Esophagus muscularis mucosa (tissue), 4 donors: Measurements from ENCODE around the gene PAF1. TPM values are rescaled to one million over a fixed set of nuclear protein-coding genes. Genes with fewer than 3 reads are reported as not detected.
A peak's percentile ranks its signal among the peaks of the same experiment; 100 is the strongest.

ENCODE experiments used
- DNase-seq: peaks from one replicate; pipeline ENCODE4 v3.0.0-alpha.2; 2017; ENCODE audit errors: extremely low spot score
- H3K27ac ChIP-seq, 4 donors: fragments of 200-600 bp; sonication (generic); replicated peaks in 1 of 4; 1 replicate in 3 of 4; 2 replicates in 1 of 4; pipeline ENCODE4 v1.5.1; 2016 to 2019; ENCODE audit warnings: mild to moderate bottlenecking in 1 of 4
- H3K27me3 ChIP-seq, 4 donors: fragments of 200-600 bp; sonication (generic); one replicate each; pipeline versions ENCODE4 v1.5.1 to v1.6.0; 2016 to 2019
- H3K36me3 ChIP-seq, 4 donors: fragments of 200-600 bp; sonication (generic); one replicate each; pipeline ENCODE4 v1.5.1; 2016 to 2019
- H3K4me1 ChIP-seq, 4 donors: fragments of 200-600 bp; sonication (generic); one replicate each; pipeline ENCODE4 v1.5.1; 2016 to 2019
- H3K4me3 ChIP-seq, 4 donors: fragments of 200-600 bp; sonication (generic); 1 replicate in 2 of 4; 2 replicates in 2 of 4; pipeline ENCODE4 v1.5.1; 2016 to 2019; ENCODE audit warnings: mild to moderate bottlenecking in 4 of 4, moderate library complexity in 1 of 4
- H3K9me3 ChIP-seq, 4 donors: fragments of 200-600 bp; sonication (generic); 1 replicate in 3 of 4; 2 replicates in 1 of 4; pipeline ENCODE4 v1.5.1; 2016 to 2019
- CTCF ChIP-seq, 3 experiments: fragments of 200-600 bp in 2 of 3; fragments of 450-650 bp in 1 of 3; sonication (generic) in 2 of 3; IDR thresholded peaks; one replicate each; pipeline ENCODE4 v1.5.1; 2017 to 2019; ENCODE audit warnings: antibody characterized with exemption in 3 of 3, mild to moderate bottlenecking in 2 of 3, moderate library complexity in 1 of 3
- EP300 ChIP-seq: sonication (generic); formaldehyde crosslinking; IDR thresholded peaks from one replicate; pipeline ENCODE4 v1.6.1; 2017; ENCODE audit warnings: antibody characterized with exemption
- POLR2A ChIP-seq: fragments of 450-650 bp; IDR thresholded peaks from one replicate; pipeline ENCODE4 v1.6.1; 2017; ENCODE audit warnings: antibody characterized with exemption, moderate library complexity, mild to moderate bottlenecking, low read depth
- POLR2AphosphoS5 ChIP-seq, 2 donors: sonication (generic); formaldehyde crosslinking; IDR thresholded peaks; one replicate each; pipeline ENCODE4 v1.6.1; 2017; ENCODE audit warnings: antibody characterized with exemption in 2 of 2
- WGBS: methylation state at CpG from one replicate; pipeline ENCODE4 v1.1.5; 2018; 5-methylcytosine and 5-hydroxymethylcytosine counted together
- intact Hi-C: fragments of 100-400 bp; cut with DNase I; formaldehyde crosslinking; loops from one replicate; pipeline ENCODE4 v1.15.1; 2023
- total RNA-seq, 4 donors: library from RNA; depleted of rRNA; stranded (reverse); fragments of >200 nt; gene quantifications; one replicate each; pipeline versions ENCODE4 v1.1.0 to v1.2.1, GENCODE V29; 2016

The PAF1 gene
- total RNA-seq, 4 donors from 2014 or later = 31.6 to 47.2 (median 41.5) TPM

GRCh38 chr19:39377373-39378362, 13.2 kb downstream of the PAF1 start:
- peaks cover 65 to 86% (median 80%) of the 10 kb centered on the region in 4 donors for H3K36me3 ChIP-seq
- DNase-seq = no peak
- no peak for TF ChIP-seq EP300
- TF ChIP-seq POLR2AphosphoS5 (IDR thresholded peaks at IDR 0.05) = no peak
- TF ChIP-seq POLR2A = no peak
- TF ChIP-seq CTCF (IDR thresholded peaks at IDR 0.05) = no peak
- intact Hi-C loops = no loop called here
- H3K9me3 ChIP-seq = no peaks in the 10 kb centered on the region
- no peaks in the 10 kb centered on the region for H3K27me3 ChIP-seq
- H3K4me1 ChIP-seq = peaks cover 11 to 25% (median 18%) of the 10 kb centered on the region in 4 donors
- WGBS = 85% methylated on average over 9 of the region's 18 CpGs
- no peak overlapping the region for H3K27ac ChIP-seq
- H3K4me3 ChIP-seq = no peak overlapping the region

DNA sequence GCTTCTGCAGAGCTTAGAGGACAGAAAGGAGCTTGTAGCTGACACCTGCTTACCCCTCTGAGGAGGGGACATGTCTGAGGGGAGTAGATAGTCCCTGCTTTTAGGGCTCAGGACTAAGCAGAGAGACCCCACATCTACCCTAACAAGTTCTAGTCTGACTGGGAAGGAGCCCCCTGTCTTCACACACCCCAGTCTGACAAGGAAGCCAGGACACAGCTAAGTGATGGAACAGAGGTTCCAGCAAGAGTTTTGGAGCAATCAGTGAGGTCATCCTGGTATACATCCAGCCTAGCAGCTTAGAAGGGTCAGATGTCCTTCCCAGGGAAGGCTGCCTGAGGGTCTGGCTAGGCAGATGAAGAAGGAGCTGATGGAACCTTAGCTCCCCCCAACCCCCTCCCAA, 15.0 kb downstream of the PAF1 start:
- H3K4me1 ChIP-seq = peaks cover 21 to 38% (median 35%) of the 10 kb centered on the region in 4 donors
- H3K36me3 ChIP-seq = peaks cover 54 to 77% (median 69%) of the 10 kb centered on the region in 4 donors
- H3K4me3 ChIP-seq = no peak overlapping the region
- H3K9me3 ChIP-seq = no peaks in the 10 kb centered on the region
- TF ChIP-seq CTCF (IDR thresholded peaks at IDR 0.05) = no peak
- no peak for TF ChIP-seq POLR2A
- TF ChIP-seq POLR2AphosphoS5 (IDR thresholded peaks at IDR 0.05) = no peak
- no peak for TF ChIP-seq EP300
- no peak for DNase-seq
- intact Hi-C loops = no loop called here
- H3K27ac ChIP-seq = peak overlapping the region in 2 of 4 donors; percentile 34 to 91
- no peaks in the 10 kb centered on the region for H3K27me3 ChIP-seq

DNA sequence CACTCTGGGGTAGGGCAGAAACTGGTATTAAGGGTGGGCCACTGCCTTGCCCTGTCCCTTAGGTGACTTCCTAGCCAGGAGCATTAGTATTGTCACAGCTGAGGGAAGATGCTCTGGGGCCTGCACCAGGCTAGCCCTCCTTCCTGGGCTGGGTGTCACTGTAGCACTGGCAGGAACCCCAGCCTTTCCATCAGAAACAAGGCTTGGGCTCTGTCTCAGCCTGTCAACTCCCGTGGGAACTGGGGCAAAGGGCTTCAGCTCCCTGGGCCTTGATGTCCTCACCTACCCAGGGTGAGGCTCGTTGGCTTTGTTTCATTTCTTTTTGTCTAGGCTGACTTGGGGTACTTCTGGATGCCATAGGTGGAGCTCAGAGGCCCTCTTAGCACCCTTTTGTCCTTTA, 18.0 kb downstream of the PAF1 start:
- no peaks in the 10 kb centered on the region for H3K27me3 ChIP-seq
- peaks cover 21 to 39% (median 36%) of the 10 kb centered on the region in 4 donors for H3K4me1 ChIP-seq
- H3K36me3 ChIP-seq = peaks cover 37 to 77% (median 65%) of the 10 kb centered on the region in 4 donors
- peak overlapping the region; percentile 90 to 95 (median 91) for H3K27ac ChIP-seq
- no peak for TF ChIP-seq EP300
- TF ChIP-seq POLR2A = no peak
- no peak for TF ChIP-seq CTCF (IDR thresholded peaks at IDR 0.05)
- TF ChIP-seq POLR2AphosphoS5 (IDR thresholded peaks at IDR 0.05) = no peak
- no peaks in the 10 kb centered on the region for H3K9me3 ChIP-seq
- peak overlapping the region in 2 of 4 donors; percentile 19 to 26 for H3K4me3 ChIP-seq
- intact Hi-C loops = no loop called here
- no peak for DNase-seq
- WGBS = 40% methylated on average over 1 of the region's 2 CpGs

DNA sequence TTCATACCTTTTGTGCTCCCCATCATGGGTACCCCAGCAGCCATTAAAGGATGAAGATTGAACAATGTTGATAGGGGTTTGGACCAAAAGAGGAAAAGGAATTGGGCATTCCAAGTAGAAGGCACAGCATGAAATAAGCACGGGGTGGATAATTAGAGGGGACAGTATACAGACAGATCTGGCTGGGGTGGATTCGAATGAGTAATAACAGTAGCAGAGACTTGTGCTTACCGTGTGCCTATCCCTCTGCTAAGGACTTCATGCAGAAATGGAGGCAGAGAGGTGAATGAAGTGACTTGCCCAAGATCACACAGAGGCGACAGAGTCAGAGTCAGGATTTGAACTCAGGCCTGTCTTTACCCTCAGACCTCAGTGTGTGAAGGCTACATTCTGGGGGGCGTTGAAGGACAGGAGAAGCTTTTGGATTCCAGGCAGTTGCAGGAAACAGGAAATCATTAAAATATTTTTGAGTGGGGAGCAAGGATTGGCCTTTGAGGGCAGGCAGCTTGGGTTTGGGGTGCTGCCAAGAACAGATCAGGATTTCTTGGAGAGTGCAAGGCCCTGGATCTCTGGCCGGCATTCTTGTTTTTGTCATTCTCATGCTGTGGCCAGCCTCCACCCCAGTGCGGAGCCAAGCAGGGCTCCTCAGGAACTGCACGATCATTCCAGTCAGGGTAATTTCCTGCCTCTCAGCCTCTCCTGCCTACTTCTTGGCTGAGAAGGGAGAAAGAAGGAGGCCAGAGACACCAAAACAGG, 18.7 kb downstream of the PAF1 start:
- 32% methylated on average over 7 of the region's 8 CpGs for WGBS
- no peak for DNase-seq
- intact Hi-C loops = no loop called here
- Histone ChIP-seq H3K4me1 (peaks cover 21 to 44% (median 37%) of the 10 kb centered on the region in 4 donors), H3K36me3 (peaks cover 30 to 74% (median 58%) of the 10 kb centered on the region in 4 donors), H3K9me3 (no peaks in the 10 kb centered on the region), H3K27ac (peak overlapping the region; percentile 90 to 95 (median 91)), H3K4me3 (peak overlapping the region in 2 of 4 donors; percentile 19 to 26), H3K27me3 (no peaks in the 10 kb centered on the region)
- TF ChIP-seq POLR2AphosphoS5 (IDR thresholded peaks at IDR 0.05) (peak; percentile 73 to 80), POLR2A (no peak), EP300 (no peak), CTCF (IDR thresholded peaks at IDR 0.05) (no peak)
